ENCODE results near the gene TSNAX.

GRCh38 chr1:231544943-231545592 lies 16.6 kb downstream of the TSNAX start:
- no peak for TF ChIP-seq CTCF (IDR thresholded peaks at IDR 0.05)
- TF ChIP-seq EZH2phosphoT487 (IDR thresholded peaks at IDR 0.05): no peak
- TF ChIP-seq EZH2 (IDR thresholded peaks at IDR 0.05): no peak
